Astrocyte (in vitro differentiated cells and primary cell): Measurements from ENCODE around the gene WDR93.

Experiments used
- EZH2 ChIP-seq: IDR thresholded peaks from 2 replicates; pipeline ENCODE4 v1.6.1; 2012; ENCODE audit warnings: mild to moderate bottlenecking, low read length, inconsistent platforms; ENCODE audit not compliant: insufficient read depth
- TF ChIP-seq, protein P1 (sequence below): IDR thresholded peaks from 2 replicates; pipeline ENCODE4 v1.5.1; 2011; ENCODE audit warnings: low read depth, mild to moderate bottlenecking, inconsistent platforms, low read length, moderate library complexity; ENCODE audit not compliant: insufficient read depth

DNA sequence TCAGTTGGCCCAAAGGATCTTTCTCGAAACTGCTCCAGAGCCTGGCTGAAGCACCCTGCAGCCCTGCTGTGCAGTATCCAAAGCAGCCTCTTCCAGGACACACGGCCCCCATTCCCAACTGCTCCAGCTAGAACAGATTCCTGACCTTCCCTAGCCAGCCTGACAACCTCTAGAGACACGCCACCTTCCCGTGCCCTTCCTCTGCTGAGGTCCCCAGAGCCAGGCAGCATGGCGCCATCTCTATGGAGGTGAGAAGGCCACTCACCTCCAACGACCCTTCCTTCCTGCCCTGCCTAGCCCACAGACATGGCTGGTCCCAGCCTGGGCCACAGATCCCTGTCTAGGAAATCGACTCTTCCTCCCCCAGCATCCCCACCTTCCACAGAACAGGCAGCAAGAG is 38.5 kb upstream of the WDR93 start:
- TF ChIP-seq, protein P1, sequence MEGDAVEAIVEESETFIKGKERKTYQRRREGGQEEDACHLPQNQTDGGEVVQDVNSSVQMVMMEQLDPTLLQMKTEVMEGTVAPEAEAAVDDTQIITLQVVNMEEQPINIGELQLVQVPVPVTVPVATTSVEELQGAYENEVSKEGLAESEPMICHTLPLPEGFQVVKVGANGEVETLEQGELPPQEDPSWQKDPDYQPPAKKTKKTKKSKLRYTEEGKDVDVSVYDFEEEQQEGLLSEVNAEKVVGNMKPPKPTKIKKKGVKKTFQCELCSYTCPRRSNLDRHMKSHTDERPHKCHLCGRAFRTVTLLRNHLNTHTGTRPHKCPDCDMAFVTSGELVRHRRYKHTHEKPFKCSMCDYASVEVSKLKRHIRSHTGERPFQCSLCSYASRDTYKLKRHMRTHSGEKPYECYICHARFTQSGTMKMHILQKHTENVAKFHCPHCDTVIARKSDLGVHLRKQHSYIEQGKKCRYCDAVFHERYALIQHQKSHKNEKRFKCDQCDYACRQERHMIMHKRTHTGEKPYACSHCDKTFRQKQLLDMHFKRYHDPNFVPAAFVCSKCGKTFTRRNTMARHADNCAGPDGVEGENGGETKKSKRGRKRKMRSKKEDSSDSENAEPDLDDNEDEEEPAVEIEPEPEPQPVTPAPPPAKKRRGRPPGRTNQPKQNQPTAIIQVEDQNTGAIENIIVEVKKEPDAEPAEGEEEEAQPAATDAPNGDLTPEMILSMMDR: no peak
- no peak for TF ChIP-seq EZH2
